OCI-M1 (cell line): Measurements from ENCODE around the gene ATG3.
"Not testable (repeated sequence)": the region's sequence is repeated elsewhere in the genome, so short reads cannot be mapped to it uniquely, and the experiment has no call there.

Experiments
- DNase-seq: peaks from one replicate; lab custom pipeline; 2025; lab: John Stamatoyannopoulos, UW

Gene ATG3

GRCh38 chr3:112560721-112561483 is 860 bp downstream of the ATG3 start:
- peak; percentile 84 for DNase-seq

GRCh38 chr3:112560307-112560706 is 1.5 kb downstream of the ATG3 start:
- peak; percentile 25 for DNase-seq

GRCh38 chr3:112557976-112558375 is 3.8 kb downstream of the ATG3 start:
- DNase-seq = peak; percentile 32

- no peak for DNase-seq
Observed at GRCh38 chr3:112555535-112556170, 6.1 kb downstream of the ATG3 start.

- no peak for DNase-seq
Observed at GRCh38 chr3:112550859-112551258, 10.9 kb downstream of the ATG3 start.

- DNase-seq = no peak
Observed at GRCh38 chr3:112546216-112546759, 15.5 kb downstream of the ATG3 start.

GRCh38 chr3:112539825-112540650 is 21.7 kb downstream of the ATG3 start:
- no peak for DNase-seq

GRCh38 chr3:112531358-112531781 is 30.4 kb downstream of the ATG3 start:
- DNase-seq = peak; percentile 53

GRCh38 chr3:112530573-112530972 is 31.2 kb downstream of the ATG3 start:
- no peak for DNase-seq

- not testable (repeated sequence) for DNase-seq
Observed at GRCh38 chr3:112524127-112524526, 37.6 kb downstream of the ATG3 start.

- peak; percentile 81 for DNase-seq
Observed at GRCh38 chr3:112519424-112520001, 42.2 kb downstream of the ATG3 start.

- DNase-seq = not testable (repeated sequence)
Observed at GRCh38 chr3:112518970-112519369, 42.8 kb downstream of the ATG3 start.

GRCh38 chr3:112514527-112515128 is 47.1 kb downstream of the ATG3 start:
- no peak for DNase-seq

- peak; percentile 10 for DNase-seq
Observed at GRCh38 chr3:112512320-112512719, 49.4 kb downstream of the ATG3 start.

- no peak for DNase-seq
Observed at GRCh38 chr3:112508860-112509259, 52.9 kb downstream of the ATG3 start.

GRCh38 chr3:112508261-112508660 is 53.5 kb downstream of the ATG3 start:
- DNase-seq = no peak

GRCh38 chr3:112505907-112506306 is 55.9 kb downstream of the ATG3 start:
- no peak for DNase-seq

GRCh38 chr3:112504123-112504522 is 57.6 kb downstream of the ATG3 start:
- DNase-seq = no peak

- no peak for DNase-seq
Observed at GRCh38 chr3:112503304-112503972, 58.3 kb downstream of the ATG3 start.

- no peak for DNase-seq
Observed at GRCh38 chr3:112500621-112501020, 61.1 kb downstream of the ATG3 start.
